Measurements from ENCODE around the gene FERMT1.
"Not testable (repeated sequence)": the region's sequence is repeated elsewhere in the genome, so short reads cannot be mapped to it uniquely, and the experiment has no call there.

Gene FERMT1

GRCh38 chr20:6115221-6115895 is 7.5 kb downstream of the FERMT1 start:
- DNase-seq = no peak

- no peak for DNase-seq
Measured at GRCh38 chr20:6114696-6115095, 8.1 kb downstream of the FERMT1 start.

GRCh38 chr20:6113951-6114350 is 8.9 kb downstream of the FERMT1 start:
- no peak for DNase-seq

- DNase-seq = not testable (repeated sequence)
Measured at GRCh38 chr20:6112965-6113364, 9.9 kb downstream of the FERMT1 start.

GRCh38 chr20:6108330-6108729 is 14.5 kb downstream of the FERMT1 start:
- no peak for DNase-seq

GRCh38 chr20:6104493-6105188 is 18.2 kb downstream of the FERMT1 start:
- DNase-seq = peak; percentile 10

GRCh38 chr20:6103301-6103700 is 19.5 kb downstream of the FERMT1 start:
- DNase-seq = no peak

GRCh38 chr20:6101346-6101745 is 21.5 kb downstream of the FERMT1 start:
- DNase-seq = no peak

GRCh38 chr20:6100246-6100645 is 22.6 kb downstream of the FERMT1 start:
- DNase-seq = no peak

- DNase-seq = no peak
Measured at GRCh38 chr20:6099819-6100218, 23.0 kb downstream of the FERMT1 start.

- no peak for DNase-seq
Measured at GRCh38 chr20:6095409-6095808, 27.4 kb downstream of the FERMT1 start.

- no peak for DNase-seq
Measured at GRCh38 chr20:6094565-6094964, 28.3 kb downstream of the FERMT1 start.

- no peak for DNase-seq
Measured at GRCh38 chr20:6094063-6094462, 28.8 kb downstream of the FERMT1 start.

GRCh38 chr20:6091661-6092060 is 31.2 kb downstream of the FERMT1 start:
- no peak for DNase-seq

- no peak for DNase-seq
Measured at GRCh38 chr20:6086868-6087267, 36.0 kb downstream of the FERMT1 start.

- no peak for DNase-seq
Measured at GRCh38 chr20:6083926-6084325, 38.9 kb downstream of the FERMT1 start.

- peak; percentile 7 for DNase-seq
Measured at GRCh38 chr20:6081236-6081635, 41.6 kb downstream of the FERMT1 start.

GRCh38 chr20:6079016-6079415 is 43.8 kb downstream of the FERMT1 start:
- no peak for DNase-seq

GRCh38 chr20:6075428-6076219 is 47.2 kb downstream of the FERMT1 start:
- no peak for DNase-seq

GRCh38 chr20:6074784-6075183 is 48.0 kb downstream of the FERMT1 start:
- no peak for DNase-seq

GRCh38 chr20:6074145-6074561 is 48.7 kb downstream of the FERMT1 start:
- DNase-seq = no peak

GRCh38 chr20:6070829-6071695 is 51.8 kb downstream of the FERMT1 start:
- no peak for DNase-seq

- no peak for DNase-seq
Measured at GRCh38 chr20:6069669-6070068, 53.2 kb downstream of the FERMT1 start.
